K562 (cell line): ENCODE data around the gene MYL6B. TPM values are rescaled to one million over a fixed set of nuclear protein-coding genes. Genes with fewer than 3 reads are reported as not detected.

Experiments used
- CSDE1 ChIP-seq, 2 experiments: fragments of 450-650 bp; IDR thresholded peaks; 2 replicates each; pipeline ENCODE4 v1.6.1; 2016; ENCODE audit warnings: mild to moderate bottlenecking in 1 of 2
- KAT8 ChIP-seq: fragments of 450-650 bp; IDR thresholded peaks from 2 replicates; pipeline ENCODE4 v1.6.1; 2016; ENCODE audit warnings: low read depth, mild to moderate bottlenecking
- NFIX ChIP-seq: fragments of 250-450 bp; sonication (Bioruptor Pico); IDR thresholded peaks from 2 replicates; pipeline ENCODE4 v1.4.0; 2020; ENCODE audit warnings: low read depth, mild to moderate bottlenecking, moderate library complexity
- SNIP1 ChIP-seq: fragments of 450-650 bp; IDR thresholded peaks from 2 replicates; pipeline ENCODE4 v1.7.1; 2017; ENCODE audit warnings: low read depth, mild to moderate bottlenecking
- TBP ChIP-seq: optimal IDR thresholded peaks from 2 replicates; pipeline ENCODE3; 2011; ENCODE audit warnings: low read depth, low read length, improper control_type of control experiment
- ZFX ChIP-seq: sonication (generic); formaldehyde crosslinking; IDR thresholded peaks from 2 replicates; pipeline ENCODE4 v1.8.0; 2022; ENCODE audit warnings: mild to moderate bottlenecking, missing genetic modification reagents, moderate library complexity
- polyA plus RNA-seq, 8 experiments: library from polyadenylated mRNA; depleted of rRNA in 4 of 8; stranded (reverse) in 5 of 8; unstranded in 3 of 8; fragments of >200 nt; fragmentation: Nextera tagmentation in 2 of 8; fragmentation: Illumina TruSeq in 1 of 8; extraction: Ambion mirVana in 2 of 8; extraction: Trizol in 1 of 8; gene quantifications; 2 replicates each; pipeline versions ENCODE4 v1.2.1 to v1.2.3, GENCODE V29; 2011 to 2014; ENCODE audit warnings: inconsistent platforms in 1 of 8, missing spikeins in 1 of 8
- total RNA-seq, 7 experiments: library from RNA; depleted of rRNA in 6 of 7; stranded (reverse); fragments of >200 nt in 6 of 7; fragmentation: Illumina TruSeq in 2 of 7; extraction: Trizol in 2 of 7; gene quantifications; 2 replicates each; pipeline versions ENCODE4 v1.2.1 to v1.2.3, GENCODE V29; 2011 to 2021; ENCODE audit warnings: low replicate concordance in 1 of 7
- TF ChIP-seq, protein P1 (sequence below): fragments of 450-650 bp; IDR thresholded peaks from 2 replicates; pipeline ENCODE4 v1.7.0; 2016; ENCODE audit warnings: borderline replicate concordance
- TF ChIP-seq, protein P2 (sequence below), 3 experiments: IDR thresholded peaks in 2 of 3; conservative IDR thresholded peaks in 1 of 3; 2 replicates each; pipeline ENCODE4 v1.5.1; 2011 to 2012; ENCODE audit warnings: low read length in 3 of 3, mild to moderate bottlenecking in 3 of 3, control low read depth in 2 of 3, improper control_type of control experiment in 1 of 3, inconsistent platforms in 1 of 3, low read depth in 1 of 3, mixed read lengths in 1 of 3, moderate library complexity in 1 of 3; ENCODE audit not compliant: insufficient read depth in 2 of 3
- TF ChIP-seq, protein P3 (sequence below): fragments of 250-450 bp; sonication (Bioruptor Pico); IDR thresholded peaks from 2 replicates; pipeline ENCODE4 v1.8.0; 2021; ENCODE audit warnings: mild to moderate bottlenecking, moderate library complexity
- TF ChIP-seq, protein P4 (sequence below): fragments of 450-650 bp; IDR thresholded peaks from 2 replicates; pipeline ENCODE4 v1.6.1; 2016; ENCODE audit warnings: mild to moderate bottlenecking, moderate library complexity

MYL6B gene
- total and polyA plus RNA-seq, 9 of the 15 experiments (the other 6 are each of a cell fraction or from before 2014, with no cell fraction given): 42.8 to 77.3 (median 68.6) TPM

DNA sequence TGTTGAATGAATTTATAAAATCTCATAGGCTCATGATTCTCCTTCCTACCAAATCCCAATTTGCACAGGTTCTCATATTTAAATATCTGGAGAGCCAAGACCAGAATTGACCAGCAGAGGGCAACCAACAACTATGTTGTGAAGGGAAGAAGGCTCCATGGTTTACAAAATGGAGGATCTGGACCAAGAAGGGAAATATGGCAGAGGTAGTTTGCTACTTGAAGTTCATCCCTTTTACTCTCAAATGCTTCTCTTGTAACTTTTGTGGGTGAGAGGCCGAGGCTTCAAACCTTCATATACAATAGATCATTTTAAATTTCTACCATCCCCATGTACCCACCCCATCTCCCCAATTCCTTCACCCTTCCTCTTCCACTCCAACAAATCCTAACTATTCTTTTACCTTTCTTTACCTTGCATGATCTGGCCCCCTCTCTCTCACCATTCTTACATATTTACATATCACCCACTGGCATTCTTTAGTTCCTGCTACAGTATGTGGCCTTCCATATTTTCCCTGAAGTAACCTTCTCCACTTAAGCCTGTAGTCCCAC is 40.7 kb downstream of the MYL6B start (continued):
- TF ChIP-seq, protein P1, sequence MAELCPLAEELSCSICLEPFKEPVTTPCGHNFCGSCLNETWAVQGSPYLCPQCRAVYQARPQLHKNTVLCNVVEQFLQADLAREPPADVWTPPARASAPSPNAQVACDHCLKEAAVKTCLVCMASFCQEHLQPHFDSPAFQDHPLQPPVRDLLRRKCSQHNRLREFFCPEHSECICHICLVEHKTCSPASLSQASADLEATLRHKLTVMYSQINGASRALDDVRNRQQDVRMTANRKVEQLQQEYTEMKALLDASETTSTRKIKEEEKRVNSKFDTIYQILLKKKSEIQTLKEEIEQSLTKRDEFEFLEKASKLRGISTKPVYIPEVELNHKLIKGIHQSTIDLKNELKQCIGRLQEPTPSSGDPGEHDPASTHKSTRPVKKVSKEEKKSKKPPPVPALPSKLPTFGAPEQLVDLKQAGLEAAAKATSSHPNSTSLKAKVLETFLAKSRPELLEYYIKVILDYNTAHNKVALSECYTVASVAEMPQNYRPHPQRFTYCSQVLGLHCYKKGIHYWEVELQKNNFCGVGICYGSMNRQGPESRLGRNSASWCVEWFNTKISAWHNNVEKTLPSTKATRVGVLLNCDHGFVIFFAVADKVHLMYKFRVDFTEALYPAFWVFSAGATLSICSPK: 0 out of 2 replicates have a peak, but pooled peaks have one; percentile 64
- peak; percentile 90 for TF ChIP-seq KAT8
- TF ChIP-seq ZFX (CRISPR knock-in tag): 0 out of 2 replicates have a peak, but pooled peaks have one; percentile 20
- TF ChIP-seq CSDE1 (IDR thresholded peaks at IDR 0.05): 0 out of 4 replicates have a peak, but pooled peaks of 1 of the 2 experiments have one; percentile 53
- peak; percentile 21 for TF ChIP-seq TBP
- TF ChIP-seq, protein P2, sequence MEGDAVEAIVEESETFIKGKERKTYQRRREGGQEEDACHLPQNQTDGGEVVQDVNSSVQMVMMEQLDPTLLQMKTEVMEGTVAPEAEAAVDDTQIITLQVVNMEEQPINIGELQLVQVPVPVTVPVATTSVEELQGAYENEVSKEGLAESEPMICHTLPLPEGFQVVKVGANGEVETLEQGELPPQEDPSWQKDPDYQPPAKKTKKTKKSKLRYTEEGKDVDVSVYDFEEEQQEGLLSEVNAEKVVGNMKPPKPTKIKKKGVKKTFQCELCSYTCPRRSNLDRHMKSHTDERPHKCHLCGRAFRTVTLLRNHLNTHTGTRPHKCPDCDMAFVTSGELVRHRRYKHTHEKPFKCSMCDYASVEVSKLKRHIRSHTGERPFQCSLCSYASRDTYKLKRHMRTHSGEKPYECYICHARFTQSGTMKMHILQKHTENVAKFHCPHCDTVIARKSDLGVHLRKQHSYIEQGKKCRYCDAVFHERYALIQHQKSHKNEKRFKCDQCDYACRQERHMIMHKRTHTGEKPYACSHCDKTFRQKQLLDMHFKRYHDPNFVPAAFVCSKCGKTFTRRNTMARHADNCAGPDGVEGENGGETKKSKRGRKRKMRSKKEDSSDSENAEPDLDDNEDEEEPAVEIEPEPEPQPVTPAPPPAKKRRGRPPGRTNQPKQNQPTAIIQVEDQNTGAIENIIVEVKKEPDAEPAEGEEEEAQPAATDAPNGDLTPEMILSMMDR (IDR thresholded peaks at IDR 0.05 in 2 of 3, conservative IDR thresholded peaks at IDR 0.05 in 1 of 3; ENCODE audit: insufficient read depth in 2 of 3, low read depth in 1 of 3, low read length in 3 of 3): peak; percentile 82 to 98 (median 82)
- no peak for TF ChIP-seq NFIX (CRISPR knock-in tag)
- TF ChIP-seq, protein P3, sequence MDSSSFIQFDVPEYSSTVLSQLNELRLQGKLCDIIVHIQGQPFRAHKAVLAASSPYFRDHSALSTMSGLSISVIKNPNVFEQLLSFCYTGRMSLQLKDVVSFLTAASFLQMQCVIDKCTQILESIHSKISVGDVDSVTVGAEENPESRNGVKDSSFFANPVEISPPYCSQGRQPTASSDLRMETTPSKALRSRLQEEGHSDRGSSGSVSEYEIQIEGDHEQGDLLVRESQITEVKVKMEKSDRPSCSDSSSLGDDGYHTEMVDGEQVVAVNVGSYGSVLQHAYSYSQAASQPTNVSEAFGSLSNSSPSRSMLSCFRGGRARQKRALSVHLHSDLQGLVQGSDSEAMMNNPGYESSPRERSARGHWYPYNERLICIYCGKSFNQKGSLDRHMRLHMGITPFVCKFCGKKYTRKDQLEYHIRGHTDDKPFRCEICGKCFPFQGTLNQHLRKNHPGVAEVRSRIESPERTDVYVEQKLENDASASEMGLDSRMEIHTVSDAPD (CRISPR knock-in tag): no peak
- 0 out of 2 replicates have a peak, but pooled peaks have one; percentile 11 for TF ChIP-seq SNIP1
- TF ChIP-seq, protein P4, sequence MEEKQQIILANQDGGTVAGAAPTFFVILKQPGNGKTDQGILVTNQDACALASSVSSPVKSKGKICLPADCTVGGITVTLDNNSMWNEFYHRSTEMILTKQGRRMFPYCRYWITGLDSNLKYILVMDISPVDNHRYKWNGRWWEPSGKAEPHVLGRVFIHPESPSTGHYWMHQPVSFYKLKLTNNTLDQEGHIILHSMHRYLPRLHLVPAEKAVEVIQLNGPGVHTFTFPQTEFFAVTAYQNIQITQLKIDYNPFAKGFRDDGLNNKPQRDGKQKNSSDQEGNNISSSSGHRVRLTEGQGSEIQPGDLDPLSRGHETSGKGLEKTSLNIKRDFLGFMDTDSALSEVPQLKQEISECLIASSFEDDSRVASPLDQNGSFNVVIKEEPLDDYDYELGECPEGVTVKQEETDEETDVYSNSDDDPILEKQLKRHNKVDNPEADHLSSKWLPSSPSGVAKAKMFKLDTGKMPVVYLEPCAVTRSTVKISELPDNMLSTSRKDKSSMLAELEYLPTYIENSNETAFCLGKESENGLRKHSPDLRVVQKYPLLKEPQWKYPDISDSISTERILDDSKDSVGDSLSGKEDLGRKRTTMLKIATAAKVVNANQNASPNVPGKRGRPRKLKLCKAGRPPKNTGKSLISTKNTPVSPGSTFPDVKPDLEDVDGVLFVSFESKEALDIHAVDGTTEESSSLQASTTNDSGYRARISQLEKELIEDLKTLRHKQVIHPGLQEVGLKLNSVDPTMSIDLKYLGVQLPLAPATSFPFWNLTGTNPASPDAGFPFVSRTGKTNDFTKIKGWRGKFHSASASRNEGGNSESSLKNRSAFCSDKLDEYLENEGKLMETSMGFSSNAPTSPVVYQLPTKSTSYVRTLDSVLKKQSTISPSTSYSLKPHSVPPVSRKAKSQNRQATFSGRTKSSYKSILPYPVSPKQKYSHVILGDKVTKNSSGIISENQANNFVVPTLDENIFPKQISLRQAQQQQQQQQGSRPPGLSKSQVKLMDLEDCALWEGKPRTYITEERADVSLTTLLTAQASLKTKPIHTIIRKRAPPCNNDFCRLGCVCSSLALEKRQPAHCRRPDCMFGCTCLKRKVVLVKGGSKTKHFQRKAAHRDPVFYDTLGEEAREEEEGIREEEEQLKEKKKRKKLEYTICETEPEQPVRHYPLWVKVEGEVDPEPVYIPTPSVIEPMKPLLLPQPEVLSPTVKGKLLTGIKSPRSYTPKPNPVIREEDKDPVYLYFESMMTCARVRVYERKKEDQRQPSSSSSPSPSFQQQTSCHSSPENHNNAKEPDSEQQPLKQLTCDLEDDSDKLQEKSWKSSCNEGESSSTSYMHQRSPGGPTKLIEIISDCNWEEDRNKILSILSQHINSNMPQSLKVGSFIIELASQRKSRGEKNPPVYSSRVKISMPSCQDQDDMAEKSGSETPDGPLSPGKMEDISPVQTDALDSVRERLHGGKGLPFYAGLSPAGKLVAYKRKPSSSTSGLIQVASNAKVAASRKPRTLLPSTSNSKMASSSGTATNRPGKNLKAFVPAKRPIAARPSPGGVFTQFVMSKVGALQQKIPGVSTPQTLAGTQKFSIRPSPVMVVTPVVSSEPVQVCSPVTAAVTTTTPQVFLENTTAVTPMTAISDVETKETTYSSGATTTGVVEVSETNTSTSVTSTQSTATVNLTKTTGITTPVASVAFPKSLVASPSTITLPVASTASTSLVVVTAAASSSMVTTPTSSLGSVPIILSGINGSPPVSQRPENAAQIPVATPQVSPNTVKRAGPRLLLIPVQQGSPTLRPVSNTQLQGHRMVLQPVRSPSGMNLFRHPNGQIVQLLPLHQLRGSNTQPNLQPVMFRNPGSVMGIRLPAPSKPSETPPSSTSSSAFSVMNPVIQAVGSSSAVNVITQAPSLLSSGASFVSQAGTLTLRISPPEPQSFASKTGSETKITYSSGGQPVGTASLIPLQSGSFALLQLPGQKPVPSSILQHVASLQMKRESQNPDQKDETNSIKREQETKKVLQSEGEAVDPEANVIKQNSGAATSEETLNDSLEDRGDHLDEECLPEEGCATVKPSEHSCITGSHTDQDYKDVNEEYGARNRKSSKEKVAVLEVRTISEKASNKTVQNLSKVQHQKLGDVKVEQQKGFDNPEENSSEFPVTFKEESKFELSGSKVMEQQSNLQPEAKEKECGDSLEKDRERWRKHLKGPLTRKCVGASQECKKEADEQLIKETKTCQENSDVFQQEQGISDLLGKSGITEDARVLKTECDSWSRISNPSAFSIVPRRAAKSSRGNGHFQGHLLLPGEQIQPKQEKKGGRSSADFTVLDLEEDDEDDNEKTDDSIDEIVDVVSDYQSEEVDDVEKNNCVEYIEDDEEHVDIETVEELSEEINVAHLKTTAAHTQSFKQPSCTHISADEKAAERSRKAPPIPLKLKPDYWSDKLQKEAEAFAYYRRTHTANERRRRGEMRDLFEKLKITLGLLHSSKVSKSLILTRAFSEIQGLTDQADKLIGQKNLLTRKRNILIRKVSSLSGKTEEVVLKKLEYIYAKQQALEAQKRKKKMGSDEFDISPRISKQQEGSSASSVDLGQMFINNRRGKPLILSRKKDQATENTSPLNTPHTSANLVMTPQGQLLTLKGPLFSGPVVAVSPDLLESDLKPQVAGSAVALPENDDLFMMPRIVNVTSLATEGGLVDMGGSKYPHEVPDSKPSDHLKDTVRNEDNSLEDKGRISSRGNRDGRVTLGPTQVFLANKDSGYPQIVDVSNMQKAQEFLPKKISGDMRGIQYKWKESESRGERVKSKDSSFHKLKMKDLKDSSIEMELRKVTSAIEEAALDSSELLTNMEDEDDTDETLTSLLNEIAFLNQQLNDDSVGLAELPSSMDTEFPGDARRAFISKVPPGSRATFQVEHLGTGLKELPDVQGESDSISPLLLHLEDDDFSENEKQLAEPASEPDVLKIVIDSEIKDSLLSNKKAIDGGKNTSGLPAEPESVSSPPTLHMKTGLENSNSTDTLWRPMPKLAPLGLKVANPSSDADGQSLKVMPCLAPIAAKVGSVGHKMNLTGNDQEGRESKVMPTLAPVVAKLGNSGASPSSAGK: no peak
